Cerebellar cortex (tissue), 1 donor: ENCODE results near the gene RAB30.
"Not testable (repeated sequence)": the region's sequence is repeated elsewhere in the genome, so short reads cannot be mapped to it uniquely, and the experiment has no call there.

ENCODE experiments used
- DNase-seq: peaks from one replicate; pipeline ENCODE4 v3.0.0-alpha.2; 2015; ENCODE audit warnings: low spot score

RAB30 gene

GRCh38 chr11:82981852-82982251, 89.8 kb downstream of the RAB30 start:
- no peak for DNase-seq

GRCh38 chr11:82980947-82981346, 90.8 kb downstream of the RAB30 start:
- no peak for DNase-seq

DNA sequence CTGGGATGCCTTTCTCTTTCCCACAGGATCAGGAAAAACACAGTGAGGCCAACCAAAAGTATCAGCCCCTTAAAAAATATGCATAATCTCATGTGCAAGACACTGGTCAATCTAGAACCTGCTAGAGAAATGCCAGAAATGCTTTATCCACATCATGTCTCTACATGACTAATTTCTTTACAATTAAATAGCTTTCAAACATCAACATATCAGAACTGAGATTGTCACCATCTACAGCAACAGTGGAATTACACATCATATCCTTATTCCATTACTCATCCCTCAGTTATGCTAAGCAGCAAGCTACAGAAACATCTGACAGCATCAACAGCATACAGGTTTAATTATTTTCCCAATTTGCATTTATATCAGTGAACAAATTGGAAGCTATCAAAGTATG, 91.4 kb downstream of the RAB30 start:
- DNase-seq: no peak

DNA sequence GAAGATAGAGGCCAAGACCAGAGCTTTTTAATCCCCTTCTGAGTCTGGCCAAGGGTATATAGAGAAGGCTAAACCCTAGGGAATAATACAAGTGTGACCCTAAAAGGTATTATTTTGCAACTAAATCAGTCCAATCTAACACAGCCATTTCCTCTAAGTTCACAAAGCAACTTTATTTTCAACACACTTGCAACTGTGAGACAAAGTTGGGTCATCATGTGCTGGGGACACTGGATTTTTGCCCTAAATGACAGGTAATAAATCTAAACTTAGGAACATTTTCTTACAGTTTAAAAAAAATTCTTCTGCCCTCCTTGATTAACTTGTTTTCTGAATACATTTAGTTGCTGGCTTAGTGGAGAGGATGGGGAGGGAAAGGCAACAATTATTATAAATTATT, 91.9 kb downstream of the RAB30 start:
- DNase-seq: no peak

- DNase-seq: no peak
Measured at GRCh38 chr11:82978422-82979099, 93.1 kb downstream of the RAB30 start.

- DNase-seq: no peak
Measured at GRCh38 chr11:82976786-82977185, 94.9 kb downstream of the RAB30 start.

DNA sequence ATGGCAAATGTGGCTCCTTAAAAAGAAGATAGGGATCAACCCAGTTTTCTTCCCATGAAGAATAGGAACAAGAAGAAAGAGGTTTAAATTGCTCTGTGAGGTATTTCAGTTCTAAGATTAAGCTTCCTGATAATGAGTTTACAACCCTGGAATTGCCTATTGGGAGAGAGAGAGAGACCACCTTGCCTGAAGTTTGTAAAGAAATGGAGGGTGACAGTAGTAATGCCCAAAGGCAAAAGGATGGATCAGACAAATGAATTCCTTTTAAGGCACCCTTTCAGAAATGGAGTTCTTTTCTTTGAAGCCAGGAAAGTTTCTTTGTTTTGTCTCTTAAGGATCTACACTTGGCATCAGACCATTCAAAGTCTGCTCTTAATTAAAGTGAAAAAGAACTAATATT, 95.8 kb downstream of the RAB30 start:
- no peak for DNase-seq

GRCh38 chr11:82974851-82975250, 96.8 kb downstream of the RAB30 start:
- DNase-seq: no peak

GRCh38 chr11:82974135-82974534, 97.6 kb downstream of the RAB30 start:
- no peak for DNase-seq

DNA sequence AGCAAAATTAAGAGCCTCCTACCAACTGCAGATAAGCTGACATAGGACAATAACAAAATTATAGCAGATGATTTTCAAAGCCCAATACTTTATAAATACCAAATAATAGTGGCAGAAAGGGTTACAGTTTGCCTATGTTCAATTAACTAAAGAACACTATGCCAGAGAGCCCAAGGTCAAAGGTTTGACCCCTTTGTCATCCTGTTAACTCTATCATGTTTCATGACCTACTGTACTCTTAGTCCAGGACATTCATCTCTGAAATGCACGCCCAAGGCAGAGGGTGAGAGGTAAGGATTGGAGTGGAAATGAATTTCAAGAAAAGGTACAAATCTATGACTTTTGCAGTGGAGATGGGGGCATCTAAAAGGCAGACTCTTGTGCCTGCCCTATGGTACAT, 99.6 kb downstream of the RAB30 start:
- DNase-seq: no peak

DNA sequence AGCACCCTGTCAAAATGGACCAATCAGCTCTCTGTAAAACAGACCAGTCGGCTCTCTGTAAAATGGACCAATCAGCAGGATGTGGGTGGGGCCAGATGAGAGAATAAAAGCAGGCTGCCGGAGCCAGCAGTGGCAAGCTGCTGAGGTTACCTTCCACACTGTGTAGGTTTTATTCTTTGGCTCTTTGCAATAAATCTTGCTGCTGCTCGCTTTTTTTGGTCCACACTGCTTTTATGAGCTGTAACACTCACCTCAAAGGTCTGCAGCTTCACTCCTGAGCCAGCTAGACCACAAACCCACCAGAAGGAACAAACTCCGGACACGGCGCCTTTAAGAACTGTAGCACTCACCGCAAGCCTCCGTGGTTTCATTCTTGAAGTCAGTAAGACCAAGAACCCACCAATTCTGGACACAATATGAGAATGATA, 100.2 kb downstream of the RAB30 start:
- DNase-seq: not testable (repeated sequence)

DNA sequence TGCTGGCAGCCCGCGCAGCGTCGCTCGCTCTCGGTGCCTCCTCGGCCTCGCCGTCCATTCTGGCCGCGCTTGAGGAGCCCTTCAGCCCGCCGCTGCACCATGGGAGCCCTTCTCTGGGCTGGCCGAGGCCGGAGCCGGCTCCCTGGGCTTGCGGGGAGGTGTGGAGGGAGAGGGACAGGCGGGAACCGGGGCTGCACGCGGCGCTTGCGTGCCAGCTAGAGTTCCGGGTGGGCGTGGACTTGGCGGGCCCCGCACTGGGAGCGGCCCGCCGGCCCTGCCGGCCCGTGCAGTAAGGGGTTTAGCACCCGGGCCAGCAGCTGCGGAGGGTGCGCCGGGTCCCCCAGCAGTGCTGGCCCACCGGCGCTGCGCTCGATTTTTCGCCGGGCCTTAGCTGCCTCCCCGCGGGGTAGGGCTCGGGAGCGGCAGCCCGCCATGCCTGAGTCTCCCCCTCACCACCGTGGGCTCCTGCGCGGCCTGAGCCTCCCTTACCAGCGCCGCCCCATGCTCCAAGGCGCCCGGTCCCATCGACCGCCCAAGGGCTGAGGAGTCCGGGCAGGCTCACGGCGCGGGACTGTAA, 101.1 kb downstream of the RAB30 start:
- not testable (repeated sequence) for DNase-seq

- DNase-seq: no peak
Measured at GRCh38 chr11:82969811-82970210, 101.9 kb downstream of the RAB30 start.

DNA sequence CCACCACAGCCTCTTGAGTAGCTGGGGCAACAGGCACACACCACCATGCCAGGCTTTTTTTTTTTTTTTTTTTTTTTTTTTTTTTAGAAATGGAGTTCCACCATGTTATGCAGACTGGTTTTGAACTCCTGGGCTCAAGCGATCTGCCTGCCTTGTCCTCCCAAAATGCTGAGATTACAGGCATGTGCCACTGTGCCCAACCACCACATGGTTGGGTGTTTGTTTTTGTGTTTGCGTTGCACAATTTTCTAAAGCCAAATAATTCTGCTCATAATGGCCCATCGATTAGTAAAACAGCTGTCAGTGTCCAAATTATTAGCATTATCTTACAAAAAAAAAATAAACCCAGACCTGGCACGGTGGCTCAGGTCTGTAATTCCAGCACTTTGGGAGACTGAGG, 104.3 kb downstream of the RAB30 start:
- no peak for DNase-seq

GRCh38 chr11:82962021-82962420, 109.7 kb downstream of the RAB30 start:
- DNase-seq: not testable (repeated sequence)

DNA sequence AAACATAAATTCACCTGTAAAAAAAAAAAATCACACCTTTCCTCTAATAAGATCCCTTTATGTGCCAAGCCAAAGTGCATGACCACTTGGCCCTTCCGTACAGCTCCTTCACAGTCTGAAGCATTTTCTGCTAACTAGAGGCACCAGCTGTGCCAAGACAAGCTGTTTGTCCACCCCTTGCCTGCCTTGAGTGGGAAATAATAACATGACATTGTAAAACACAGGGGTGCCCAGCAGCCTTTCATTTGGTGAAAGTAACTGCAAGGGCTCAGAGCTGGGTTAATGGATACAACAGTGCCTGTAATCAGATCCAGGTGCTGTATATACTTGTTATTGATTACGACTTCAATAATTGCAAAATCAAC, 110.9 kb downstream of the RAB30 start:
- DNase-seq: no peak

GRCh38 chr11:82959987-82960778, 111.5 kb downstream of the RAB30 start:
- no peak for DNase-seq

- not testable (repeated sequence) for DNase-seq
Measured at GRCh38 chr11:82955736-82956453, 115.8 kb downstream of the RAB30 start.

GRCh38 chr11:82950502-82950901, 121.2 kb downstream of the RAB30 start:
- DNase-seq: not testable (repeated sequence)

DNA sequence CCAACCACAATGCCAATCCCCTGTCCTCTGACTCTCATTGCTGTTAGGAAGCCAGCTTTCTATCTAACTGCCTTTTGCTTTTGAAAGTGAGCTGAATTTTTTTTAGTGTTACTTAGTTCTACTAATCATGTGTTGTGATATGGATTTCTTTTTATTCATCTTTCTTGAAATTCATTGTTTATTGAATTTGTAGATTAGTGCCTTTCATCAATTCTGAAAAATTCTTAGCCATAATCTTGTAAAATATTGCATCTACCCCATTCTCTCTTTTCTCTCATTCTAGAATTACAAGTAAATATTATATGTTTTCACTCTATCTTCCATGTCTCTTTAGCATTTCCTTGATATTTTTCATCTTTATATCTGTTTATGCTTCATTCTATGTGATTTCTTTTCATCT, 122.3 kb downstream of the RAB30 start:
- DNase-seq: no peak

- no peak for DNase-seq
Measured at GRCh38 chr11:82945682-82946081, 126.0 kb downstream of the RAB30 start.

- not testable (repeated sequence) for DNase-seq
Measured at GRCh38 chr11:82945041-82945440, 126.7 kb downstream of the RAB30 start.

DNA sequence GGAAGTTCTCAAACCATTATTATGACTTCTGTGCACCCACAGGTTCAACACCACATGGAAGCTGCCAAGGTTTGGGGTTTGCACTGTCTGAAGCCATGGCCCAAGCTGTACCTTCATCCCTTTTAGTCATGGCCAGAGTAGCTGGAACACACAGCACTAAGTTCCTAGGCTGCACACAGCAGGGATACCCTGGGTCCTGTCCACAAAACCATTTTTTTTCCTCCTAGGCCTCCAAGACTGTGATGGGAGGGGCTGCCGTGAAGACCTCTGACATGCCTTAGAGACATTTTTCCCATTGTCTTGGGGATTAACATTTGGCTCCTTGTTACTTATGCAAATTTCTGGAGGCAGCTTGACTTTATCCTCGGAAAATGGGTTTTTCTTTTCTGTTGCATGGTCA, 127.5 kb downstream of the RAB30 start:
- no peak for DNase-seq
